CD8-positive, alpha-beta memory T cell (primary cell): ENCODE data around the gene SMAD7. TPM values are rescaled to one million over a fixed set of nuclear protein-coding genes. Genes with fewer than 3 reads are reported as not detected.

Source experiments
- CTCF ChIA-PET: fragments of 350-600 bp; sonication (Branson Sonifier 250); formaldehyde crosslinking; loops from one replicate; lab custom pipeline; 2021; ENCODE audit warnings: antibody characterized with exemption; lab: Charles Lee
- POLR2A ChIA-PET: fragments of 350-600 bp; sonication (Branson Sonifier 250); formaldehyde crosslinking; loops from one replicate; lab custom pipeline; 2021; ENCODE audit warnings: antibody characterized with exemption; lab: Charles Lee
- DNase-seq, 5 donors: peaks; one replicate each; pipeline versions ENCODE4 v3.0.0 to v3.0.0-alpha.2; 2020 to 2022; ENCODE audit warnings: mixed read lengths in 1 of 5
- H3K27ac ChIP-seq: one replicate; pipeline ENCODE4 v1.7.0; 2013; ENCODE audit warnings: low read depth, mild to moderate bottlenecking, low read length, moderate library complexity
- H3K27me3 ChIP-seq: 2 replicates; pipeline ENCODE4 v1.7.0; 2013; ENCODE audit warnings: low read length, mild to moderate bottlenecking; ENCODE audit not compliant: insufficient read depth, poor library complexity, severe bottlenecking
- H3K36me3 ChIP-seq: 2 replicates; pipeline ENCODE4 v1.7.0; 2013; ENCODE audit warnings: mild to moderate bottlenecking, low read length, moderate library complexity; ENCODE audit not compliant: insufficient read depth
- H3K4me1 ChIP-seq: 2 replicates; pipeline ENCODE4 v1.7.0; 2013; ENCODE audit warnings: mild to moderate bottlenecking, low read length, moderate library complexity; ENCODE audit not compliant: insufficient read depth
- H3K4me3 ChIP-seq: 2 replicates; pipeline ENCODE4 v1.7.0; 2013; ENCODE audit warnings: mild to moderate bottlenecking, low read length
- H3K9me3 ChIP-seq: 2 replicates; pipeline ENCODE4 v1.7.0; 2013; ENCODE audit warnings: mild to moderate bottlenecking, low read length
- H3K27ac Mint-ChIP-seq, 8 donors: one replicate each; pipeline ENCODE4 v1.8.0; 2020 to 2021; ENCODE audit warnings: mixed read lengths in 8 of 8, mild to moderate bottlenecking in 6 of 8, inconsistent platforms in 3 of 8, moderate library complexity in 3 of 8
- H3K27me3 Mint-ChIP-seq, 2 donors: one replicate each; pipeline ENCODE4 v1.8.0; 2020 to 2021; ENCODE audit warnings: mixed read lengths in 2 of 2, mild to moderate bottlenecking in 1 of 2, moderate library complexity in 1 of 2
- H3K36me3 Mint-ChIP-seq, 3 donors: one replicate each; pipeline ENCODE4 v1.8.0; 2020 to 2021; ENCODE audit warnings: mixed read lengths in 3 of 3, inconsistent platforms in 1 of 3, mild to moderate bottlenecking in 1 of 3
- H3K4me1 Mint-ChIP-seq, 3 donors: one replicate each; pipeline ENCODE4 v1.8.0; 2020 to 2021; ENCODE audit warnings: mixed read lengths in 3 of 3, inconsistent platforms in 1 of 3, mild to moderate bottlenecking in 1 of 3
- H3K4me3 Mint-ChIP-seq, 7 donors: one replicate each; pipeline ENCODE4 v1.8.0; 2020 to 2021; ENCODE audit warnings: mixed read lengths in 7 of 7, mild to moderate bottlenecking in 6 of 7, moderate library complexity in 4 of 7, inconsistent platforms in 2 of 7
- H3K9me3 Mint-ChIP-seq, 5 donors: one replicate each; pipeline ENCODE4 v1.8.0; 2020 to 2022; ENCODE audit warnings: mixed read lengths in 5 of 5, mild to moderate bottlenecking in 3 of 5, moderate library complexity in 2 of 5, inconsistent platforms in 1 of 5
- polyA plus RNA-seq: library from polyadenylated mRNA; unstranded; fragments of 300-500 nt; fragmentation: Illumina TruSeq; gene quantifications from one replicate; pipeline ENCODE4 v1.2.3, GENCODE V29; 2021
- total RNA-seq, 2 experiments: library from RNA; stranded (reverse); gene quantifications; one replicate each; pipeline ENCODE4 v1.2.3, GENCODE V29; 2021

SMAD7 gene
- total and polyA plus RNA-seq, 3 experiments from 2014 or later: 7.0 to 23.3 (median 23.3) TPM

GRCh38 chr18:48940854-48941611 is 9.7 kb downstream of the SMAD7 start:
- peak overlapping the region; percentile 27 for H3K27ac ChIP-seq
- Mint-ChIP-seq H3K4me1 (peaks cover 90 to 100% (median 96%) of the 10 kb centered on the region in 3 donors), H3K9me3 (no peaks in the 10 kb centered on the region), H3K27ac (peak overlapping the region; percentile 88 to 100 (median 98)), H3K36me3 (peaks cover 6 to 85% (median 19%) of the 10 kb centered on the region in 3 donors), H3K27me3 (peaks cover 0 to 4% of the 10 kb centered on the region in 2 donors), H3K4me3 (peak overlapping the region; percentile 73 to 91 (median 85))
- H3K4me3 ChIP-seq: peak overlapping the region; percentile 54
- ChIA-PET POLR2A (interaction anchor here (0.7 to 2.4 kb wide), 3 partner anchors 11 to 12 kb away, joined by 6 to 27 read pairs (median 8); no protein-coding TSS in a partner anchor), CTCF (interaction anchor here (1.1 to 2.4 kb wide), 8 partner anchors 8 to 56 kb away, joined by 3 to 13 read pairs (median 4); no protein-coding TSS in a partner anchor)
- no peaks in the 10 kb centered on the region for H3K27me3 ChIP-seq
- DNase-seq: peak; percentile 88 to 97 (median 97)
- H3K4me1 ChIP-seq: peaks cover 93% of the 10 kb centered on the region
- no peaks in the 10 kb centered on the region for H3K36me3 ChIP-seq
- no peaks in the 10 kb centered on the region for H3K9me3 ChIP-seq

GRCh38 chr18:48939205-48940097 is 11.3 kb downstream of the SMAD7 start:
- Histone ChIP-seq H3K9me3 (no peaks in the 10 kb centered on the region), H3K27ac (no peak overlapping the region), H3K36me3 (no peaks in the 10 kb centered on the region), H3K4me1 (peaks cover 93% of the 10 kb centered on the region), H3K27me3 (no peaks in the 10 kb centered on the region), H3K4me3 (no peak overlapping the region)
- peak overlapping the region; percentile 88 to 100 (median 98) for H3K27ac Mint-ChIP-seq
- peaks cover 6 to 79% (median 21%) of the 10 kb centered on the region in 3 donors for H3K36me3 Mint-ChIP-seq
- ChIA-PET POLR2A (interaction anchor here (0.7 to 2.4 kb wide), 2 partner anchors 13 to 849 kb away, joined by 4 to 27 read pairs; no protein-coding TSS in a partner anchor), CTCF (interaction anchor here (0.9 to 1.6 kb wide), 4 partner anchors 10 to 58 kb away, joined by 3 to 4 read pairs (median 3); no protein-coding TSS in a partner anchor)
- peak in 1 of 5 donors; percentile 46 for DNase-seq
- peaks cover 86 to 100% (median 96%) of the 10 kb centered on the region in 3 donors for H3K4me1 Mint-ChIP-seq
- peaks cover 0 to 4% of the 10 kb centered on the region in 2 donors for H3K27me3 Mint-ChIP-seq
- no peaks in the 10 kb centered on the region for H3K9me3 Mint-ChIP-seq
- peak overlapping the region; percentile 59 to 89 (median 80) for H3K4me3 Mint-ChIP-seq

GRCh38 chr18:48938827-48939204 is 11.9 kb downstream of the SMAD7 start:
- no peaks in the 10 kb centered on the region for H3K36me3 ChIP-seq
- Mint-ChIP-seq H3K9me3 (no peaks in the 10 kb centered on the region), H3K27ac (peak overlapping the region; percentile 48 to 92 (median 84)), H3K4me3 (peak overlapping the region in 5 of 7 donors; percentile 15 to 59 (median 28)), H3K36me3 (peaks cover 6 to 72% (median 19%) of the 10 kb centered on the region in 3 donors), H3K27me3 (peaks cover 0 to 4% of the 10 kb centered on the region in 2 donors), H3K4me1 (peaks cover 86 to 100% (median 96%) of the 10 kb centered on the region in 3 donors)
- DNase-seq: peak in 1 of 5 donors; percentile 45
- H3K4me1 ChIP-seq: peaks cover 93% of the 10 kb centered on the region
- ChIA-PET CTCF (interaction anchor here (1.0 to 1.3 kb wide), 3 partner anchors 25 to 104 kb away, joined by 3 to 4 read pairs (median 3); no protein-coding TSS in a partner anchor), POLR2A (no interaction called here)
- H3K27ac ChIP-seq: no peak overlapping the region
- H3K4me3 ChIP-seq: no peak overlapping the region
- no peaks in the 10 kb centered on the region for H3K9me3 ChIP-seq
- no peaks in the 10 kb centered on the region for H3K27me3 ChIP-seq

DNA sequence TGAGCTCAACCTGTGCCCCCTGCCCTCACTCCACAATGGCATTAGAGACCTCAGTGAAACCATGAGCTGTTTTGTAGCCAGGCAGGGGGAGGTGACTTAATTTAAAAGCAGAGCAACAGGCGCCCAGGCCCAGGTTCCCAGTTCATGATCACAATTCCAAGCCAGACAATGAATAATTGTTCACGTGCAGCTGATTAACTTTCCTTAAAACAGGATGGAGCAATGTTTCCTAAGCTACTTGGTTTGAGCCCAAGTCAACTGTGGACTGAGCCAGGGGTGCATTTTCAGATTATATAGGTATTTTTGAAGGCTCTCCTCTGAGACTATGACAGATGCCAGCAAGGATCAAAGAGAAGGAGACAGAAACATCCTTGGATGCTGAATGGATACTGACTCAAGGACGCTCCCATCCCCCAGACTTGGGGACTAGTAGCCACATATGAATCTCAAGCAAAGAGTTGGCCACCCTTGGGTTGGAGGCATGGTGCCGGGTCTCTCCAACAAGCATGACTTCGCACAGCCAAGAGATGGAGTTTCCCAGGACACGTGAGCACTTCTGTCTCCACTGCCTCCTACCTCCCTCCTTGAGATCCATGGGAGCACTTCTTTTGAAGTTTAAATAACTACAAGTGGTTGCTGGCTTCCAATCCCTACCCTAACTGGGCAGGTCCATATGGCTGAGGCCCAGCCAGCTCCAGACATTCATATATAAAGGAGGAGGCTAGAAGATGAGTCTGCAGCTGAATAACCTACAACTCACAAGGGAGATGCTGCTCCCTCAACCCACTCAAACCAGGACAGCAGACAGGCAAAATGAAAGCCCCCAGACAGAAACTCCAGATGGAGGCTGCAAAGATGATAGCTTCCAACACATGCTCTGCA is 12.7 kb downstream of the SMAD7 start:
- Mint-ChIP-seq H3K36me3 (peaks cover 3 to 65% (median 19%) of the 10 kb centered on the region in 3 donors), H3K9me3 (no peaks in the 10 kb centered on the region), H3K4me3 (peak overlapping the region in 4 of 7 donors; percentile 20 to 68 (median 38)), H3K27ac (peak overlapping the region; percentile 48 to 95 (median 86)), H3K27me3 (peaks cover 0 to 3% of the 10 kb centered on the region in 2 donors), H3K4me1 (peaks cover 83 to 100% (median 95%) of the 10 kb centered on the region in 3 donors)
- no peaks in the 10 kb centered on the region for H3K27me3 ChIP-seq
- H3K4me1 ChIP-seq: peaks cover 93% of the 10 kb centered on the region
- H3K9me3 ChIP-seq: no peaks in the 10 kb centered on the region
- ChIA-PET POLR2A (interaction anchor here (0.6 kb wide), 1 partner anchor 89 kb away, joined by 5 read pairs; no protein-coding TSS in a partner anchor), CTCF (interaction anchor here (0.8 to 1.3 kb wide), 6 partner anchors 10 to 143 kb away, joined by 3 to 5 read pairs (median 3); no protein-coding TSS in a partner anchor)
- no peak overlapping the region for H3K4me3 ChIP-seq
- no peaks in the 10 kb centered on the region for H3K36me3 ChIP-seq
- peak in 1 of 5 donors; percentile 36 for DNase-seq
- no peak overlapping the region for H3K27ac ChIP-seq

DNA sequence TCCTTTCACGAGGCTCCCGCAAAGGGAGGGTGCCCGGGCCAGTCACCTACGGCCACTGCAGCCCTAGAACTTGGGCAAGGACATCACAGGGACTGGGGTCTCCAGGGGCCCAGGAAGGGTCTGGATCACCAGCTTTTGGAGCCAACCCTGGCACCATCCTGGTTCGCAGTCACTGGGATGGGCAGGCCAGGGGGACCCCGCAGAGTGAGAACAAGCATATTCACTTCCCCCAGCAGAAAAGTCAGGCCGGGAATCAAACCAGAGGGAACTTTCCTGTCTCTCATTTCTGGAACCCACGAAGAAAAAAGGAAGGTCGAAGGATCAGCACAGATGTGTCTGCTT is 15.4 kb downstream of the SMAD7 start:
- no peak overlapping the region for H3K4me3 ChIP-seq
- POLR2A ChIA-PET: no interaction called here
- peaks cover 0 to 50% (median 9%) of the 10 kb centered on the region in 3 donors for H3K36me3 Mint-ChIP-seq

DNA sequence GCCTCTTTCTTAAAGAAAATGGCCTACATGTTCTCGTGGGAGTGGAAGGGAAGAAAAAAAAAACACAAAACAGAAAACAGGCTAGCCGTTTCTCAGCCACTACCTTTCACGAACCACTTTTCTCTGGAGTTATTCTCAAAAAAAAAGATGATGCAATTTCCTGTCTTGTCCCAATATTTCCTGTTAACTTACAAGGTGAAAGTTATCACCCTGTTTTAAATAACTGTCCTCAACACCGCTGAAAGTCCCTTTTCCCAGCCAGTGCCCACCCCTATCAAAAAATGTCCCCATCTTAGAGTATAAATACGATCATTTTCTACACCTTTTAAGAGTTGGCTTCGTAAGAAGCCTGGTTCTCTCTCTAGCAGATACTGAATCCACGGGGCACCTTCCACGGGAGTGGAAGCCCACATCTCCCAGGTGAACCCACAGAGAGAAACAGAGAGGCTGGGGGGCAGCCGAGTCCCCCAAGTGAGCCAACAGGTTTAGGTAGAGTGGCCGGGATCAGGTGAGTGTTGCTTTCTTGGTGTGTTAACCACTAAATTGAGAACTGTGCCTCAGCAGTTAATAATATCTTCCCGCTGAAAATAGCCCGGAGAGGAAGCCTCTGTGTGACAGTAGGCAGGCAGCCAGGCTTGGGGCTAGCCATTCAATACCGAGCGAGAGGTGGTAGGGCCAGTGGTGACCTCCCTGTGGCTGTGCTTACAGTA is 15.9 kb downstream of the SMAD7 start:
- peak overlapping the region; percentile 78 to 95 (median 88) for H3K27ac Mint-ChIP-seq
- peak overlapping the region; percentile 40 to 85 (median 79) for H3K4me3 Mint-ChIP-seq
- Histone ChIP-seq H3K27me3 (no peaks in the 10 kb centered on the region), H3K36me3 (no peaks in the 10 kb centered on the region), H3K4me3 (no peak overlapping the region), H3K9me3 (no peaks in the 10 kb centered on the region), H3K27ac (peak overlapping the region; percentile 25), H3K4me1 (peaks cover 90% of the 10 kb centered on the region)
- H3K27me3 Mint-ChIP-seq: peaks cover 0 to 6% of the 10 kb centered on the region in 2 donors
- H3K9me3 Mint-ChIP-seq: no peaks in the 10 kb centered on the region
- peak in 1 of 5 donors; percentile 38 for DNase-seq
- ChIA-PET CTCF (interaction anchor here (0.9 to 1.3 kb wide), 2 partner anchors 18 to 166 kb away, joined by 3 read pairs; no protein-coding TSS in a partner anchor), POLR2A (no interaction called here)
- peaks cover 0 to 46% (median 9%) of the 10 kb centered on the region in 3 donors for H3K36me3 Mint-ChIP-seq
- H3K4me1 Mint-ChIP-seq: peaks cover 81 to 100% (median 95%) of the 10 kb centered on the region in 3 donors

More for the DNA sequence above, 15.4 kb downstream of the SMAD7 start:
- Mint-ChIP-seq H3K27ac (peak overlapping the region; percentile 63 to 95 (median 90)), H3K4me3 (peak overlapping the region in 6 of 7 donors; percentile 72 to 85 (median 79)), H3K9me3 (no peaks in the 10 kb centered on the region), H3K27me3 (peaks cover 0 to 6% of the 10 kb centered on the region in 2 donors), H3K4me1 (peaks cover 82 to 100% (median 95%) of the 10 kb centered on the region in 3 donors)
- H3K9me3 ChIP-seq: no peaks in the 10 kb centered on the region
- no peaks in the 10 kb centered on the region for H3K36me3 ChIP-seq
- no peaks in the 10 kb centered on the region for H3K27me3 ChIP-seq
- no peak overlapping the region for H3K27ac ChIP-seq
- DNase-seq: peak in 1 of 5 donors; percentile 43
- H3K4me1 ChIP-seq: peaks cover 90% of the 10 kb centered on the region
- CTCF ChIA-PET: no interaction called here
